Esophagus muscularis mucosa (tissue), 4 donors: ENCODE results near the gene PPY. TPM values are rescaled to one million over a fixed set of nuclear protein-coding genes. Genes with fewer than 3 reads are reported as not detected.

Experiments used
- DNase-seq: peaks from one replicate; pipeline ENCODE4 v3.0.0-alpha.2; 2017; ENCODE audit errors: extremely low spot score
- H3K27ac ChIP-seq, 4 donors: fragments of 200-600 bp; sonication (generic); replicated peaks in 1 of 4; 1 replicate in 3 of 4; 2 replicates in 1 of 4; pipeline ENCODE4 v1.5.1; 2016 to 2019; ENCODE audit warnings: mild to moderate bottlenecking in 1 of 4
- H3K27me3 ChIP-seq, 4 donors: fragments of 200-600 bp; sonication (generic); one replicate each; pipeline versions ENCODE4 v1.5.1 to v1.6.0; 2016 to 2019
- H3K36me3 ChIP-seq, 4 donors: fragments of 200-600 bp; sonication (generic); one replicate each; pipeline ENCODE4 v1.5.1; 2016 to 2019
- H3K4me1 ChIP-seq, 4 donors: fragments of 200-600 bp; sonication (generic); one replicate each; pipeline ENCODE4 v1.5.1; 2016 to 2019
- H3K4me3 ChIP-seq, 4 donors: fragments of 200-600 bp; sonication (generic); 1 replicate in 2 of 4; 2 replicates in 2 of 4; pipeline ENCODE4 v1.5.1; 2016 to 2019; ENCODE audit warnings: mild to moderate bottlenecking in 4 of 4, moderate library complexity in 1 of 4
- H3K9me3 ChIP-seq, 4 donors: fragments of 200-600 bp; sonication (generic); 1 replicate in 3 of 4; 2 replicates in 1 of 4; pipeline ENCODE4 v1.5.1; 2016 to 2019
- EP300 ChIP-seq: sonication (generic); formaldehyde crosslinking; IDR thresholded peaks from one replicate; pipeline ENCODE4 v1.6.1; 2017; ENCODE audit warnings: antibody characterized with exemption
- POLR2A ChIP-seq: fragments of 450-650 bp; IDR thresholded peaks from one replicate; pipeline ENCODE4 v1.6.1; 2017; ENCODE audit warnings: antibody characterized with exemption, moderate library complexity, mild to moderate bottlenecking, low read depth
- POLR2AphosphoS5 ChIP-seq, 2 donors: sonication (generic); formaldehyde crosslinking; IDR thresholded peaks; one replicate each; pipeline ENCODE4 v1.6.1; 2017; ENCODE audit warnings: antibody characterized with exemption in 2 of 2
- WGBS: methylation state at CpG from one replicate; pipeline ENCODE4 v1.1.5; 2018; 5-methylcytosine and 5-hydroxymethylcytosine counted together
- intact Hi-C: fragments of 100-400 bp; cut with DNase I; formaldehyde crosslinking; loops from one replicate; pipeline ENCODE4 v1.15.1; 2023
- total RNA-seq, 4 donors: library from RNA; depleted of rRNA; stranded (reverse); fragments of >200 nt; gene quantifications; one replicate each; pipeline versions ENCODE4 v1.1.0 to v1.2.1, GENCODE V29; 2016
- TF ChIP-seq, protein P1 (sequence below), 3 experiments: fragments of 200-600 bp in 2 of 3; fragments of 450-650 bp in 1 of 3; sonication (generic) in 2 of 3; IDR thresholded peaks; one replicate each; pipeline ENCODE4 v1.5.1; 2017 to 2019; ENCODE audit warnings: antibody characterized with exemption in 3 of 3, mild to moderate bottlenecking in 2 of 3, moderate library complexity in 1 of 3

Gene PPY, protein sequence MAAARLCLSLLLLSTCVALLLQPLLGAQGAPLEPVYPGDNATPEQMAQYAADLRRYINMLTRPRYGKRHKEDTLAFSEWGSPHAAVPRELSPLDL
- total RNA-seq = not detected

DNA sequence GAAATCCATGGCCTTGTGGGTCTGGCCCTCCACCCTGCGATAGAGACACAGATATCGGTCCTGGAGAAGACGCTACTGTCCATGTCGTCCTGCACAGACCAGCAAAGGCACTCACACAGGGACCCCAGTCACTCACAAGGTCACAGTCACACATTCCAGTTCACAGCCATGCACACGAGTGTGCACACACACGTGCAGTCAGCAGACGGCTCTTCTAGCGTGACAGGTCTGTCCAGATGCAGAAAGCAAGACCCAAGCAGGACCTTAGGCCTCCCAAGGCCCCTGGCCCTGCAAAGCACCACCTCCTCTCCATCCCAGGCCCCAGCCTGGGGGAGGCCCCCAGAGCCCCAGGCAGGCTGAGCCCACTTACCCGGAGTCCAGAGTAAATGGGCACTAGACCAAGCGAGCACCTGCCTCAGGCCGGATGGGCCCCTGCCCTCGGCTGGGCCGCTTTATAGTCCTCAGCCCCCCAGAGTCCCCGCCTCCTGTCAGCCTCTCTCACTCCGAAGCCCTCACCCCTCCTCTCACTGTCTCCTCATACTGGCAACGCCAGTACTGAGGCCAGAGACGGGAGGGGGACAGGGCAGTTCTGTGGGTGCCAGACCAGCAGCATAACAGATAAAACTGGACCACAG lies at the start of gene PPY:
PPY (minus strand) TSS at position 426 of the 635 bp plus-strand sequence. CDS start 822 bp downstream, outside the sequence.
- 94% methylated on average over 8 of the region's 17 CpGs for WGBS

DNA sequence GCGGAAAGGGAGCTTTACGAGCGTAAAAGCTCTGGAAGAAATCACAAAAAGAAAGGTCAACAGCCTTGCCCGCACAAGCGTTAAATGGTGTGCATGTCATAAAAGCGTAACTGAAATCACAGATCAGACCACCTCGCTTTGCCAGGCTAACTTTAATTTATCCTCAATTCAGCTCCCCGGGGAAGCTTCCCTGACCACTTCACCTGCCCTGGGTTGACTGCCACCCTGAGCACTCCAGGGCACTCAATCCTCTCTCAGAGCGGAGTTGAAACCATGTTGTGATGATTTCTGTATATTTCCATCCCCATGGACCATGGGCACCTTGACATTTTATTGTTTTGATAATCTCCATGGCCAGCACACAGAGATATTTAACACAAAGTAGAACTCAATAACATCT lies 46.0 kb upstream of the PPY start:
- TF ChIP-seq POLR2A (no peak), POLR2AphosphoS5 (IDR thresholded peaks at IDR 0.05) (no peak), EP300 (no peak)
- TF ChIP-seq, protein P1, sequence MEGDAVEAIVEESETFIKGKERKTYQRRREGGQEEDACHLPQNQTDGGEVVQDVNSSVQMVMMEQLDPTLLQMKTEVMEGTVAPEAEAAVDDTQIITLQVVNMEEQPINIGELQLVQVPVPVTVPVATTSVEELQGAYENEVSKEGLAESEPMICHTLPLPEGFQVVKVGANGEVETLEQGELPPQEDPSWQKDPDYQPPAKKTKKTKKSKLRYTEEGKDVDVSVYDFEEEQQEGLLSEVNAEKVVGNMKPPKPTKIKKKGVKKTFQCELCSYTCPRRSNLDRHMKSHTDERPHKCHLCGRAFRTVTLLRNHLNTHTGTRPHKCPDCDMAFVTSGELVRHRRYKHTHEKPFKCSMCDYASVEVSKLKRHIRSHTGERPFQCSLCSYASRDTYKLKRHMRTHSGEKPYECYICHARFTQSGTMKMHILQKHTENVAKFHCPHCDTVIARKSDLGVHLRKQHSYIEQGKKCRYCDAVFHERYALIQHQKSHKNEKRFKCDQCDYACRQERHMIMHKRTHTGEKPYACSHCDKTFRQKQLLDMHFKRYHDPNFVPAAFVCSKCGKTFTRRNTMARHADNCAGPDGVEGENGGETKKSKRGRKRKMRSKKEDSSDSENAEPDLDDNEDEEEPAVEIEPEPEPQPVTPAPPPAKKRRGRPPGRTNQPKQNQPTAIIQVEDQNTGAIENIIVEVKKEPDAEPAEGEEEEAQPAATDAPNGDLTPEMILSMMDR (IDR thresholded peaks at IDR 0.05) = no peak
- no peaks in the 10 kb centered on the region for H3K36me3 ChIP-seq
- peaks cover 10 to 15% (median 10%) of the 10 kb centered on the region in 4 donors for H3K4me1 ChIP-seq
- intact Hi-C loops = no loop called here
- WGBS = 93% methylated on average over 9 of the region's 9 CpGs
- H3K9me3 ChIP-seq = no peaks in the 10 kb centered on the region
- H3K4me3 ChIP-seq = no peak overlapping the region
- peaks cover 0 to 61% (median 11%) of the 10 kb centered on the region in 4 donors for H3K27me3 ChIP-seq
- no peak overlapping the region for H3K27ac ChIP-seq
- no peak for DNase-seq

More for the DNA sequence above, at the start of gene PPY:
- Histone ChIP-seq H3K4me3 (no peak within 1 kb of the TSS), H3K27ac (no peak within 1 kb of the TSS), H3K36me3 (no peaks in the 10 kb centered on the region), H3K27me3 (peaks cover 0 to 22% (median 9%) of the 10 kb centered on the region in 4 donors), H3K4me1 (peaks cover 6 to 19% (median 9%) of the 10 kb centered on the region in 4 donors), H3K9me3 (no peaks in the 10 kb centered on the region)
- TF ChIP-seq EP300 (no peak), POLR2AphosphoS5 (IDR thresholded peaks at IDR 0.05) (no peak), POLR2A (no peak)
- TF ChIP-seq, protein P1 (IDR thresholded peaks at IDR 0.05) = no peak
- DNase-seq = no peak
- intact Hi-C loops = loop anchor here (2.0 to 5.0 kb wide), 2 partner anchors 50 to 227 kb away; no protein-coding TSS in a partner anchor

DNA sequence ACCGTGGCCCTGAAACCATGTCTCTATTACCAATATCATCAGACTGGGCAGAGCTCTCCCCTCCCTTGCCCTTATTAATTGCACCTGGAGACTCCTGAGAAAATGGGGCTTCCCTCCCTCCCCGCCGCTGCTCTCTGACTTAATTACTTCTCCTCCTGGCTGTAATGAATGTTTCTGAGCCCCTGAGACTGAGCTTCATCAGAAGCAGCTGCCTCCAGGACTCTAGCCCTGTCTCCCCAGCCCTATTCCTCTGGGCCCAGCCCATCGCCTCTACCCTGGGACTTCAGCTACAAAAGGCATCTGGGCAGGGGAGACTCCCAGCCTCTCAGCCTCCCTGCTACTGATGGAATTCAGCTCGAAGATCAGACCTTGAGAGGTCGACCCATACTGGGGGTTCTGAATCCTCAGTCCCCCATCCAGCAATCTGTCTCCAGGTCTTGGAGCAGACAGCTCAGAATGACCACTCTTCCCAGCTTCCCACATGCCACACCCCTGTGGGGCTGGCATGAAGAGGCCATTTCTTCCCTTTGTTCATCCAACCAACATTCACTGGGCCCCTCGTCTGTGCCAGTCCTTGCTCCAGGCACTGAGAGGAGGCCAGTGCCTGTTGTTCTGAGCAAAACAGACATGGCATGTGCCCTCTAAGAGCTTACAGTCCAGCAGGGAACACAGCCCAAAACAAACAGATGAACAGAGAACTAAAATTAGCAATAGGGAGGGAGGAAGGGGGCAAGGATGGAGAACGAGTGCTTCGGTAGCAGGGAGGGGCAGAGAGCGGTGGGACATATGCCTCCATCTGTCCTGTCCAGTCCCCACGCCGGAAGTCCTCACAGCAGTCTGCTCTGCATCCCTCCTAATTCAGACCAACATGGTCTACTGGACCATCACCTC lies 45.1 kb upstream of the PPY start:
- 73% methylated on average over 12 of the region's 12 CpGs for WGBS
- peaks cover 3 to 65% (median 20%) of the 10 kb centered on the region in 4 donors for H3K27me3 ChIP-seq
- H3K36me3 ChIP-seq = no peaks in the 10 kb centered on the region
- no peak overlapping the region for H3K27ac ChIP-seq
- H3K4me1 ChIP-seq = peaks cover 11 to 15% (median 11%) of the 10 kb centered on the region in 4 donors
- DNase-seq = no peak
- TF ChIP-seq EP300 (no peak), POLR2A (no peak), POLR2AphosphoS5 (IDR thresholded peaks at IDR 0.05) (no peak)
- TF ChIP-seq, protein P1 (IDR thresholded peaks at IDR 0.05) = no peak
- no peaks in the 10 kb centered on the region for H3K9me3 ChIP-seq
- intact Hi-C loops = no loop called here
- H3K4me3 ChIP-seq = no peak overlapping the region

DNA sequence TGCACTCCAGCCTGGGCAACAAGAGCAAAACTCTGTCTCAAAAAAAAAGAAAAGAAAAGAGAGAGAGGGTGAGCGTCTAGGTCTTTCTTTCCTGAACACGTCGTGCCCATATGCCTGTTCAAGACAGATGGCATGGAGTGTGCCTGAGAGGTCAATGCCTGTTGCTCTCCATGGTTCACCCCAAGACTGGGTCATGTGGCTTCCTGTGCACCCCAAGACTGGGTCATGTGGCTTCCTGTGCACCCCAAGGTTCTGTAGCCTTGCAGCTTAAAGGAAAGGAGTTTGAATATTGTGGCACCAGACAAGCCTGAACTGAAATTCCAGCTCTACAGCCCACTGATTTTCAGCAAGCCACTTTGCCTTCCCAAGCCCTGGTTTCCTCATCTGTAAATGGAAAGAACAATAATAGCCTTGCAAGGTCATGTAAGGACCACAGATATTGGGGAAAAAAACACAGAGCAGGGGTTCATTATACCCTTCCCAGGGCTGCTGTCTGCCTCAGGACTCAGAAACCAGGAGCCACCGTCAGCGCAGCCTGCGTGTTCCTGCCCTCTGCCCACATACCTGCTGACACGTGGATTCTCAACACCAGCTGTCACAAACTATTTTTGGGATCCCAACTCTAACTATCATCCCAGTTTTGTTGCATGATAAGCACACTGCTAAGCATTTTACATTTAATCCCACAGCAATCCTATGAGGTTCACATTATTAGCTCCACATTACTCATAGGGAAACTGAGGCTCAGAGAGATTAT lies 44.1 kb upstream of the PPY start:
- H3K4me3 ChIP-seq = no peak overlapping the region
- H3K4me1 ChIP-seq = peaks cover 11 to 15% (median 11%) of the 10 kb centered on the region in 4 donors
- no peaks in the 10 kb centered on the region for H3K9me3 ChIP-seq
- H3K36me3 ChIP-seq = no peaks in the 10 kb centered on the region
- H3K27me3 ChIP-seq = peaks cover 3 to 65% (median 21%) of the 10 kb centered on the region in 4 donors
- intact Hi-C loops = no loop called here
- WGBS = 86% methylated on average over 7 of the region's 7 CpGs
- H3K27ac ChIP-seq = no peak overlapping the region
- no peak for TF ChIP-seq POLR2A
- DNase-seq = no peak
